B cell (primary cell): ENCODE results near the gene TUG1. TPM values are rescaled to one million over a fixed set of nuclear protein-coding genes. Genes with fewer than 3 reads are reported as not detected.

Source experiments
- ATAC-seq: fragments of 200-7000 bp; cut with Tn5 transposase; one replicate; pipeline ENCODE4 v1.10.0; 2021; ENCODE audit warnings: low read depth, mild to moderate bottlenecking, moderate number of reproducible peaks, moderate library complexity
- CTCF ChIA-PET: fragments of 350-600 bp; sonication (Branson Sonifier 250); formaldehyde crosslinking; loops from one replicate; lab custom pipeline; 2021; ENCODE audit warnings: antibody characterized with exemption, inconsistent platforms; lab: Charles Lee
- POLR2A ChIA-PET: fragments of 350-600 bp; sonication (Branson Sonifier 250); formaldehyde crosslinking; loops from one replicate; lab custom pipeline; 2021; ENCODE audit warnings: antibody characterized with exemption; lab: Charles Lee
- DNase-seq: peaks from one replicate; pipeline ENCODE4 v3.0.0; 2013
- H2AFZ ChIP-seq: 2 replicates; pipeline ENCODE4 v1.6.1; 2012; ENCODE audit warnings: mild to moderate bottlenecking, low read depth, low read length; ENCODE audit not compliant: insufficient read depth, poor library complexity, severe bottlenecking
- H3K27ac ChIP-seq, 2 donors: 1 replicate in 1 of 2; 2 replicates in 1 of 2; pipeline ENCODE4 v1.5.1; 2012 to 2013; ENCODE audit warnings: low read length in 2 of 2, mild to moderate bottlenecking in 2 of 2, moderate library complexity in 1 of 2
- H3K27me3 ChIP-seq, 4 experiments: fragments of 200-600 bp in 1 of 4; sonication (generic) in 1 of 4; replicated peaks in 1 of 4; 1 replicate in 2 of 4; 2 replicates in 2 of 4; pipeline versions ENCODE4 v1.6.1 to v1.7.0; 2013 to 2016; ENCODE audit warnings: low read length in 3 of 4, mild to moderate bottlenecking in 2 of 4, mixed read lengths in 1 of 4, moderate library complexity in 1 of 4; ENCODE audit not compliant: insufficient read depth in 4 of 4, control insufficient read depth in 3 of 4; ENCODE audit errors: control extremely low read depth in 1 of 4
- H3K36me3 ChIP-seq, 2 experiments: replicated peaks in 1 of 2; 1 replicate in 1 of 2; 2 replicates in 1 of 2; pipeline versions ENCODE4 v1.6.1 to v1.7.1; 2013; ENCODE audit warnings: low read length in 1 of 2; ENCODE audit not compliant: insufficient read depth in 2 of 2, control insufficient read depth in 1 of 2; ENCODE audit errors: control extremely low read depth in 1 of 2, extremely low read depth in 1 of 2
- H3K4me1 ChIP-seq, 2 donors: fragments of 200-600 bp in 1 of 2; sonication (generic) in 1 of 2; 1 replicate in 1 of 2; 2 replicates in 1 of 2; pipeline versions ENCODE4 v1.5.1 to v1.6.1; 2013 to 2017; ENCODE audit warnings: low read length in 2 of 2; ENCODE audit not compliant: control insufficient read depth in 2 of 2, insufficient read depth in 2 of 2
- H3K4me2 ChIP-seq: replicated peaks from 2 replicates; pipeline ENCODE3; 2012; ENCODE audit warnings: mild to moderate bottlenecking, low read depth, low read length; ENCODE audit not compliant: poor library complexity, severe bottlenecking
- H3K4me3 ChIP-seq, 5 experiments: fragments of 200-600 bp in 1 of 5; sonication (generic) in 1 of 5; 1 replicate in 3 of 5; 2 replicates in 2 of 5; pipeline versions ENCODE4 v1.5.1 to v1.7.0; 2011 to 2016; ENCODE audit warnings: low read length in 4 of 5, mild to moderate bottlenecking in 4 of 5, low read depth in 2 of 5, control low read depth in 1 of 5, moderate library complexity in 1 of 5; ENCODE audit not compliant: insufficient read depth in 1 of 5; ENCODE audit errors: control extremely low read depth in 1 of 5, extremely low read depth in 1 of 5
- H3K79me2 ChIP-seq: fragments of 200-600 bp; sonication (generic); one replicate; pipeline ENCODE4 v1.6.0; 2016; ENCODE audit warnings: low read length; ENCODE audit not compliant: control insufficient read depth, insufficient read depth
- H3K9ac ChIP-seq: fragments of 200-600 bp; sonication (generic); 2 replicates; pipeline ENCODE4 v1.6.1; 2017; ENCODE audit warnings: mild to moderate bottlenecking, low read length, moderate library complexity
- H3K9me3 ChIP-seq, 3 donors: one replicate each; pipeline versions ENCODE4 v1.6.1 to v1.7.1; 2013; ENCODE audit warnings: low read length in 2 of 3; ENCODE audit not compliant: control insufficient read depth in 2 of 3, insufficient read depth in 1 of 3; ENCODE audit errors: control extremely low read depth in 1 of 3
- H4K20me1 ChIP-seq: 2 replicates; pipeline ENCODE4 v1.6.0; 2012; ENCODE audit warnings: mild to moderate bottlenecking, low read length; ENCODE audit not compliant: insufficient read depth, control insufficient read depth, poor library complexity, severe bottlenecking
- H3K27ac Mint-ChIP-seq: one replicate; pipeline ENCODE4 v1.8.0; 2021; ENCODE audit warnings: mixed read lengths
- H3K27me3 Mint-ChIP-seq: one replicate; pipeline ENCODE4 v1.8.0; 2021; ENCODE audit warnings: mixed read lengths
- H3K4me1 Mint-ChIP-seq: one replicate; pipeline ENCODE4 v1.8.0; 2021; ENCODE audit warnings: mixed read lengths
- H3K4me3 Mint-ChIP-seq: one replicate; pipeline ENCODE4 v1.8.0; 2021; ENCODE audit warnings: mixed read lengths
- H3K9me3 Mint-ChIP-seq: one replicate; pipeline ENCODE4 v1.8.0; 2022; ENCODE audit warnings: mixed read lengths; ENCODE audit not compliant: insufficient read depth
- CTCF ChIP-seq: fragments of 200-600 bp; IDR thresholded peaks from one replicate; pipeline ENCODE4 v1.8.0; 2022; ENCODE audit warnings: antibody characterized with exemption, mild to moderate bottlenecking
- EZH2 ChIP-seq: IDR thresholded peaks from 2 replicates; pipeline ENCODE4 v1.6.1; 2012; ENCODE audit warnings: borderline replicate concordance, low read depth, mild to moderate bottlenecking, moderate library complexity, low read length; ENCODE audit not compliant: insufficient read depth, poor library complexity, severe bottlenecking
- WGBS: methylation state at CpG from one replicate; pipeline ENCODE4 v1.1.5; 2013; ENCODE audit warnings: missing lambda C conversion rate; ENCODE audit not compliant: insufficient coverage; 5-methylcytosine and 5-hydroxymethylcytosine counted together
- intact Hi-C: fragments of 100-400 bp; cut with micrococcal nuclease; formaldehyde crosslinking; loops from one replicate; pipeline ENCODE4 v1.10.0; 2022
- polyA plus RNA-seq: library from polyadenylated mRNA; depleted of rRNA; stranded (reverse); fragments of >200 nt; gene quantifications from 2 replicates; pipeline ENCODE4 v1.2.3, GENCODE V29; 2012
- total RNA-seq, 2 donors: library from RNA; stranded (reverse); fragments of 120-200 nt in 1 of 2; gene quantifications; 1 replicate in 1 of 2; 2 replicates in 1 of 2; pipeline versions ENCODE4 v1.2.3 to v1.2.4, GENCODE V29; 2013 to 2022

Gene TUG1
- total and polyA plus RNA-seq, 2 donors (not counting 1 experiment from before 2014, with no cell fraction given): 78.9 to 110 TPM

GRCh38 chr22:30970356-30970746, 1.3 kb downstream of the TUG1 start:
- ChIA-PET POLR2A (no interaction called here), CTCF (interaction anchor here (3.8 kb wide), 1 partner anchor 115 kb away, joined by 18 read pairs; no protein-coding TSS in a partner anchor)
- peaks cover 19 to 20% of the 10 kb centered on the region in 2 donors for H3K4me1 ChIP-seq
- WGBS: 100% methylated on average over 1 of the region's 3 CpGs
- peaks cover 8 to 48% (median 12%) of the 10 kb centered on the region in 3 donors for H3K9me3 ChIP-seq
- Mint-ChIP-seq H3K27ac (peak overlapping the region; percentile 99), H3K4me1 (peaks cover 58% of the 10 kb centered on the region), H3K4me3 (peak overlapping the region; percentile 98), H3K9me3 (peaks cover 28% of the 10 kb centered on the region), H3K27me3 (no peaks in the 10 kb centered on the region)
- peaks cover 62% of the 10 kb centered on the region for H3K79me2 ChIP-seq
- H2AFZ ChIP-seq: no peak overlapping the region
- TF ChIP-seq EZH2 (no peak), CTCF (no peak)
- H3K4me3 ChIP-seq: peak overlapping the region; percentile 74 to 88 (median 82)
- H3K27ac ChIP-seq: peak overlapping the region in 1 of 2 donors; percentile 94
- peaks cover 50% of the 10 kb centered on the region for H4K20me1 ChIP-seq
- peak overlapping the region; percentile 86 for H3K4me2 ChIP-seq
- H3K9ac ChIP-seq: peak overlapping the region; percentile 92
- no peaks in the 10 kb centered on the region for H3K27me3 ChIP-seq
- DNase-seq (peak; percentile 13), ATAC-seq (no peak)
- H3K36me3 ChIP-seq: peaks cover 4 to 46% of the 10 kb centered on the region in 2 experiments
- intact Hi-C loops: loop anchor here (10.0 kb wide), 1 partner anchor 1444 kb away; the partner anchor contains the start of gene RTCB

- H2AFZ ChIP-seq: no peak overlapping the region
- H3K79me2 ChIP-seq: peaks cover 32% of the 10 kb centered on the region
- H3K27me3 ChIP-seq: no peaks in the 10 kb centered on the region
- ChIA-PET POLR2A (no interaction called here), CTCF (no interaction called here)
- peaks cover 10 to 76% (median 19%) of the 10 kb centered on the region in 3 donors for H3K9me3 ChIP-seq
- H3K4me1 ChIP-seq: no peaks in the 10 kb centered on the region
- H3K9me3 Mint-ChIP-seq: peaks cover 23% of the 10 kb centered on the region
- intact Hi-C loops: loop anchor here (10.0 kb wide), 1 partner anchor 1436 kb away; the partner anchor contains the start of gene RTCB
- TF ChIP-seq CTCF: no peak
- TF ChIP-seq EZH2: no peak
- DNase-seq: no peak
- H3K27ac Mint-ChIP-seq: no peak overlapping the region
- no peak overlapping the region for H3K9ac ChIP-seq
- H3K4me2 ChIP-seq: no peak overlapping the region
- peaks cover 13% of the 10 kb centered on the region for H3K4me1 Mint-ChIP-seq
- peaks cover 3 to 23% of the 10 kb centered on the region in 2 experiments for H3K36me3 ChIP-seq
- H3K4me3 Mint-ChIP-seq: no peak overlapping the region
- ATAC-seq: no peak
- no peak overlapping the region for H3K27ac ChIP-seq
- WGBS: no CpG with 5 or more reads among the region's 3 CpGs
- peaks cover 21% of the 10 kb centered on the region for H4K20me1 ChIP-seq
- no peaks in the 10 kb centered on the region for H3K27me3 Mint-ChIP-seq
- no peak overlapping the region for H3K4me3 ChIP-seq
Observed at GRCh38 chr22:30978304-30978962, 9.4 kb downstream of the TUG1 start.
